GM12874 (cell line): ENCODE measurements around the gene CNOT11.

Experiments used
- TF ChIP-seq, protein P1 (sequence below): IDR thresholded peaks from 2 replicates; pipeline ENCODE4 v1.5.1; 2011; ENCODE audit warnings: low read depth, mild to moderate bottlenecking, control low read depth, low read length, moderate library complexity; ENCODE audit not compliant: insufficient read depth

CNOT11 gene

DNA sequence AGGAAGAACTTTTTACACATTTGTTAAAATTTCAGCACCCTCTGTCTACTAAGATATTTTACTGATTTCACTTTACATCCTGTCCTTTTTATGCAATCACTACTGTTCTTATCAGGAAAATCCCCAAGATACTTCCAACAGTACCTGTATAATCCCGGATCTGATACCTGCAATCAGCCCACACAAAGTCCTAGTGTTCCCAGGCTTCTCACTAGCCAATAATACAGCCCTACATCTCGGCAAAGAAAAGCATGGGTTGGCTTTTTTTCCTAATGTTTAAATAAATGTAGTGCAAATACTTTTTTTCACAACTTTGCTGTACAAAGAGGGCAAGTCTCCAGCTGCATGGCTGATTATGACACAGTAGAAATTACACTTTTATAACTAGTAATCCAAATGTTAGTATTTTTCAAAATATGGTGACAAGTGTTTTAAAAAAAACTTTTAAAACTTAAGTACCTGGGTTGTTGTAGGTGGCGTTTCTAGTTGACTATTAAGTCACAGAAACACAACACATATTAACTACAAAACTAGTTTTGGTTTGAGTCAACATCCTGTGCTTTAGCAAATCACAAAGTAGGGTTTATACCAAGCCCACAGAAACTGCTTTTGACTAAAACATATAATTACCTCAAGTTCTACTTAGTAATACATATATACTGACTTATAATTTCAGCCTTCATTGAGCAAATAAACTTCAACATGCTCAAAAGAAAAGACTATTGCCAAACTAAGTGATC lies 19.5 kb downstream of the CNOT11 start:
- TF ChIP-seq, protein P1, sequence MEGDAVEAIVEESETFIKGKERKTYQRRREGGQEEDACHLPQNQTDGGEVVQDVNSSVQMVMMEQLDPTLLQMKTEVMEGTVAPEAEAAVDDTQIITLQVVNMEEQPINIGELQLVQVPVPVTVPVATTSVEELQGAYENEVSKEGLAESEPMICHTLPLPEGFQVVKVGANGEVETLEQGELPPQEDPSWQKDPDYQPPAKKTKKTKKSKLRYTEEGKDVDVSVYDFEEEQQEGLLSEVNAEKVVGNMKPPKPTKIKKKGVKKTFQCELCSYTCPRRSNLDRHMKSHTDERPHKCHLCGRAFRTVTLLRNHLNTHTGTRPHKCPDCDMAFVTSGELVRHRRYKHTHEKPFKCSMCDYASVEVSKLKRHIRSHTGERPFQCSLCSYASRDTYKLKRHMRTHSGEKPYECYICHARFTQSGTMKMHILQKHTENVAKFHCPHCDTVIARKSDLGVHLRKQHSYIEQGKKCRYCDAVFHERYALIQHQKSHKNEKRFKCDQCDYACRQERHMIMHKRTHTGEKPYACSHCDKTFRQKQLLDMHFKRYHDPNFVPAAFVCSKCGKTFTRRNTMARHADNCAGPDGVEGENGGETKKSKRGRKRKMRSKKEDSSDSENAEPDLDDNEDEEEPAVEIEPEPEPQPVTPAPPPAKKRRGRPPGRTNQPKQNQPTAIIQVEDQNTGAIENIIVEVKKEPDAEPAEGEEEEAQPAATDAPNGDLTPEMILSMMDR, result no peak

DNA sequence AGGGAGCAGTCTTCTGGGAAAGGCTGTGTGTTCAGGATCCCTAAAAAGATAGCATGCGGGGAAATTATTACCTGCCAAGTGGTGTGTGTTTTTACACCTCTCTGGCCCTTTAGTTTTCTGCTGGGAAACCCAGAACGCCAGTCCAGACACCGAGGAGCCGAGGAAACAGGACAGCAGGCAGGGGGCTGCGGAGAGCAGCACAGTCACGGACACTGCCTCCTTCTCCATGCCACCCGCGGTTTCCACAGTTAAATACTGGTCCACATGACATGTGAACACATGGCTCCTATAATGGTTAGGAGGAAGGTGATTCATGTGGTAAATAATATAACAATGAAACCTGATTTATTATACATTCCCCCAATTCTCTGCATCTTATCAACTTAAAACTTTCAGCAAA lies 20.4 kb downstream of the CNOT11 start:
- TF ChIP-seq, protein P1, result no peak

DNA sequence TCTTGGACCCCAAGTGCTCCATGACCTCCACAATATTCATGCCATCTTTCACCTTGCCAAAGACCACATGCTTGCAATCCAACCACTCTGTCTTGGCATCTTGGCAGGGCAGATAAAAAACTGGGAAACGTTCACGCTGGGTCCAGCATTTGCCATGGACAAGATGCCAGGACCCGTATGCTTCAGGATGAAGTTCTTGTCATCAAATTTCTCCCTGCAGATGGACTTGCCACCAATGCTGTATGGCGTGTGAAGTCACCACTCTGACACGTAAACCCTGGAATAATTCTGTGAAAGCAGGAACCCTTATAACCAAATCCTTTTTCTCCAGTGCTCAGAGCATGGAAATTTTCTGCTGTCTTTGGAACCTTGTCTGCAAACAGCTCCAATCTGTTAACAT lies 21.5 kb downstream of the CNOT11 start:
- TF ChIP-seq, protein P1, result no peak

DNA sequence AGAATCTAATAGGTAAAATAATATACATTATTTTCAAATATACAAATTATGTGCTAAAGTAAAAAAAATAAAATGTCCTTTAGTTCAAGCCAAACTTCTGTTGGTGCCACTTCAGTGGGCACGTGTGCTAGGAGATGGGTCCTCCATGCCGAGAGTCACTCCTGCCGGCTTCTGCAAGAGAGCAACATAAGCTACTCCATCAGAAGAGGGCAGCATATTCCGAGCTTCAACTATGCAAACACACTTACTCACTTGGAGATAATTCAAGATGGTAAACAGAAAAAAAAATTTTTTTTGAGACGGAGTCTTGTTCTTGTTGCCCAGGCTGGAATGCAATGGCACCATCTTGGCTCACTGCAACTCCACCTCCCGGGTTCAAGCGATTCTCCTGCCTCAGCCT lies 24.4 kb downstream of the CNOT11 start:
- TF ChIP-seq, protein P1, result no peak

DNA sequence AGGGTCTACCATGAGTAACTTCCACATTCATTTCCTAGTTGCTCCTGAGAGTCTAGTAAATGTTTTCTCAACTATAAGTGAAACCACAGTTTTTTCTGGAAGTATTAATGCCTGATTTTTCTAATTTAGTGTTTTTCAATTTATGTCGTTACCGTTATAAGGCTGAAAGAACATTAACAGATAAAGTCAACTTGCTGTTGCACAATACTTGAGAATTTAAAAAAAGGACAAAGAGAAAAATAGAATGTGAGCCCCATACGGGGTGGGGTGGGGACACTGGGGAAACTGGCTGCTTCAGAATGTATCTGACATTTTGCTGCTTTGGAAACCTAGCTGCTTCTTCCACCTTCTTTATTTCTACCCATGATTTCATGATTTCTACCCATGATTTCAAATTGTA lies 26.2 kb downstream of the CNOT11 start:
- TF ChIP-seq, protein P1, result no peak

DNA sequence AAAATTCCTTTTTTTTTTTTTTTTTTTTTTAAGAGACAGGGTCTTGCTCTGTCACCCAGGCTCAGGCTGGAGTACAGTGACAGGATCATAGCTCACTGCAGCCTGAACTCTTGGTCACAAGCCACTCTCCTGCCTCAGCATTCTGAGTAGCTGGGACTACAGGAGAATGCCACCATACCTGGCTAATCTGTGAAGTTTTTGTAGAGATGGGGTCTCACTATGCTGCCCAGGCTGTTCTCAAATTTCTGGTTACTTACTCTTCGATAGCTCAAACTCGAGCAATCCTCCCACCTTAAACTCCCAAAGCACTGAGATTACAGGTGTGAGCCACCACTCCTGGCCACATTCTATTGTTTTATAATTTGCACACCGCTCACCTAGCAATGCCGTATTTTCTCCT lies 28.8 kb downstream of the CNOT11 start:
- TF ChIP-seq, protein P1, result no peak

DNA sequence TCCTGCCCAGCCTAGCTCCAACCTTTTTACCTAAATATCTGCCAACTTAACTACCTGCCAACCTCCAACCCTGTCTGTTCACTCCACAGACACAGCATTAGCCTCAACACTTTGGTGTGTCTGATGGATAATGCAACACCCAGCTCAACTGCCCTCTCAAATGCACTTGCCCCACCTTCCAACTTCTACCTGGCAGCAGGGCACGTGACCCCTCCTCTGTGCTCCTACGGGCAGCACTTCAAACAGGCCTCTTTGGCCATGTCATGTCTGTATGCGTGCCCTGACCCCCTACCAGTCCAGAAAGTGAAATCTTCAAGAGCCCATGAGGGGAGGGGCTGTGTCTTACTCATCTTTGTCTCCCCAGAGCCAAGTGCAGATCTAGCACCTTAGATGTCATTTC lies 30.3 kb downstream of the CNOT11 start:
- TF ChIP-seq, protein P1, result no peak
